Panc1 (cell line): Measurements from ENCODE around the gene CACNA2D3. TPM values are rescaled to one million over a fixed set of nuclear protein-coding genes. Genes with fewer than 3 reads are reported as not detected.

Experiments
- ATAC-seq: fragments of 200-7000 bp; cut with Tn5 transposase; 2 replicates; pipeline ENCODE4 v1.9.1; 2020; ENCODE audit warnings: mild to moderate bottlenecking, moderate library complexity
- BruUV-seq: library from RNA; stranded (reverse); fragments of 400-500 nt; replicated peaks from 2 replicates; lab custom pipeline; 2021; lab: Mats Ljungman, UMichigan
- CTCF ChIA-PET: fragments of 300-600 bp; sonication (Branson Sonifier 250); formaldehyde crosslinking; loops from one replicate; lab custom pipeline; 2022; ENCODE audit warnings: antibody characterized with exemption; lab: Charles Lee
- POLR2A ChIA-PET: fragments of 300-600 bp; sonication (Branson Sonifier 250); formaldehyde crosslinking; loops from one replicate; lab custom pipeline; 2022; ENCODE audit warnings: antibody characterized with exemption; lab: Charles Lee
- DNase-seq: peaks from one replicate; pipeline ENCODE4 v3.0.0-alpha.2; 2010; ENCODE audit warnings: low read depth, low spot score
- H3K27ac ChIP-seq: 2 replicates; pipeline ENCODE4 v1.5.1; 2011; ENCODE audit warnings: mild to moderate bottlenecking, low read length, inconsistent platforms
- H3K27me3 ChIP-seq: fragments of 200-500 bp; sonication (Bioruptor generic); 2 replicates; pipeline ENCODE4 v1.6.0; 2014; ENCODE audit warnings: low read length, inconsistent platforms; ENCODE audit not compliant: control insufficient read depth, insufficient read depth
- H3K36me3 ChIP-seq: fragments of 200-500 bp; sonication (Bioruptor generic); 2 replicates; pipeline ENCODE4 v1.5.1; 2014; ENCODE audit warnings: inconsistent platforms, mild to moderate bottlenecking, low read length, moderate library complexity; ENCODE audit not compliant: control insufficient read depth, insufficient read depth
- H3K4me1 ChIP-seq: 2 replicates; pipeline ENCODE4 v1.5.1; 2011; ENCODE audit warnings: inconsistent platforms, mild to moderate bottlenecking, low read length, moderate library complexity; ENCODE audit not compliant: control insufficient read depth, insufficient read depth
- H3K4me3 ChIP-seq, 2 experiments: 2 replicates each; pipeline ENCODE4 v1.5.1; 2011 to 2012; ENCODE audit warnings: low read depth in 2 of 2, low read length in 2 of 2, mild to moderate bottlenecking in 2 of 2, inconsistent platforms in 1 of 2, moderate library complexity in 1 of 2
- H3K9me3 ChIP-seq: fragments of 200-500 bp; sonication (Bioruptor generic); 2 replicates; pipeline ENCODE4 v1.5.1; 2014; ENCODE audit warnings: low read depth, mild to moderate bottlenecking, inconsistent platforms, low read length, moderate library complexity; ENCODE audit not compliant: control insufficient read depth, insufficient read depth
- CTCF ChIP-seq: fragments of 450-650 bp; IDR thresholded peaks from 2 replicates; pipeline ENCODE4 v1.5.1; 2017; ENCODE audit warnings: mild to moderate bottlenecking
- POLR2AphosphoS5 ChIP-seq: IDR thresholded peaks from 2 replicates; pipeline ENCODE4 v1.6.1; 2012; ENCODE audit warnings: mild to moderate bottlenecking, low read depth, low read length, moderate library complexity
- REST ChIP-seq, 2 experiments: IDR thresholded peaks; 2 replicates each; pipeline ENCODE4 v1.6.1; 2011 to 2012; ENCODE audit warnings: low read depth in 2 of 2, control low read depth in 1 of 2, low read length in 1 of 2, mild to moderate bottlenecking in 1 of 2, moderate library complexity in 1 of 2; ENCODE audit not compliant: insufficient read depth in 1 of 2
- SIN3A ChIP-seq: IDR thresholded peaks from 2 replicates; pipeline ENCODE4 v1.6.1; 2012; ENCODE audit warnings: low read depth, mild to moderate bottlenecking, low read length, moderate library complexity, borderline replicate concordance; ENCODE audit not compliant: insufficient read depth
- TCF7L2 ChIP-seq: IDR thresholded peaks from 2 replicates; pipeline ENCODE4 v1.6.1; 2011; ENCODE audit warnings: mild to moderate bottlenecking, low read depth, low read length, inconsistent platforms
- in situ Hi-C: cut with HindIII; loops from 2 replicates; pipeline ENCODE4 v1.10.0; 2016; ENCODE audit warnings: low sequenced_read_pairs, low pct_unique_long_range_greater_than_20kb
- intact Hi-C: fragments of 100-400 bp; cut with micrococcal nuclease; formaldehyde crosslinking; loops from one replicate; pipeline ENCODE4 v1.10.0; 2022; ENCODE audit not compliant: unreplicated experiment
- total RNA-seq: library from RNA; stranded (reverse); gene quantifications from one replicate; pipeline ENCODE4 v1.2.1, GENCODE V29; 2021; ENCODE audit not compliant: unreplicated experiment

The CACNA2D3 gene
- total RNA-seq, 1 experiment from 2014 or later, result 0.41 TPM

GRCh38 chr3:54966979-54967378 lies 844.6 kb downstream of the CACNA2D3 start:
- BruUV-seq, result no TSS peak
- no peaks in the 10 kb centered on the region for H3K4me1 ChIP-seq
- in situ Hi-C loops, result no loop called here
- TF ChIP-seq SIN3A (no peak), TCF7L2 (no peak), POLR2AphosphoS5 (no peak), REST (IDR thresholded peaks at IDR 0.05; ENCODE audit: insufficient read depth in 1 of 2, low read depth in 2 of 2, low read length in 1 of 2) (no peak), CTCF (no peak)
- no peak for DNase-seq
- no peak for ATAC-seq
- no peak overlapping the region for H3K4me3 ChIP-seq
- CTCF ChIA-PET, result no interaction called here
- intact Hi-C loops, result no loop called here
- no peak overlapping the region for H3K27ac ChIP-seq
- no peaks in the 10 kb centered on the region for H3K36me3 ChIP-seq
- H3K9me3 ChIP-seq, result no peaks in the 10 kb centered on the region
- POLR2A ChIA-PET, result no interaction called here
- no peaks in the 10 kb centered on the region for H3K27me3 ChIP-seq

GRCh38 chr3:54967731-54968161 lies 845.4 kb downstream of the CACNA2D3 start:
- CTCF ChIA-PET, result no interaction called here
- BruUV-seq, result no TSS peak
- in situ Hi-C loops, result no loop called here

More at GRCh38 chr3:54967731-54968161, 845.4 kb downstream of the CACNA2D3 start:
- H3K4me1 ChIP-seq, result no peaks in the 10 kb centered on the region
- H3K27ac ChIP-seq, result no peak overlapping the region
- H3K27me3 ChIP-seq, result no peaks in the 10 kb centered on the region
- ATAC-seq (no peak), DNase-seq (no peak)
- no peak for TF ChIP-seq REST (IDR thresholded peaks at IDR 0.05; ENCODE audit: insufficient read depth in 1 of 2, low read depth in 2 of 2, low read length in 1 of 2)
- no peak for TF ChIP-seq TCF7L2
- no peak for TF ChIP-seq CTCF
- no peak for TF ChIP-seq POLR2AphosphoS5
- intact Hi-C loops, result no loop called here
- H3K36me3 ChIP-seq, result no peaks in the 10 kb centered on the region
- POLR2A ChIA-PET, result no interaction called here
- no peak overlapping the region for H3K4me3 ChIP-seq
- no peaks in the 10 kb centered on the region for H3K9me3 ChIP-seq
